GM12878 (cell line): Measurements from ENCODE around the gene DUSP10. TPM values are rescaled to one million over a fixed set of nuclear protein-coding genes. Genes with fewer than 3 reads are reported as not detected.

Experiments used
- ATF7 ChIP-seq: fragments of 450-650 bp; IDR thresholded peaks from 2 replicates; pipeline ENCODE4 v1.6.1; 2016; ENCODE audit warnings: low read depth, mild to moderate bottlenecking
- EP300 ChIP-seq, 2 experiments: fragments of 150-350 bp in 1 of 2; IDR thresholded peaks; 2 replicates each; pipeline ENCODE4 v1.6.1; 2011 to 2012; ENCODE audit warnings: low read depth in 2 of 2, low read length in 2 of 2, borderline replicate concordance in 1 of 2, improper control_type of control experiment in 1 of 2, inconsistent platforms in 1 of 2; ENCODE audit not compliant: control insufficient read depth in 1 of 2
- ETV6 ChIP-seq, 2 experiments: fragments of 450-650 bp in 1 of 2; IDR thresholded peaks in 1 of 2; conservative IDR thresholded peaks in 1 of 2; 2 replicates each; pipeline ENCODE4 v1.6.1; 2014; ENCODE audit warnings: antibody characterized with exemption in 1 of 2, borderline replicate concordance in 1 of 2, low read depth in 1 of 2, mild to moderate bottlenecking in 1 of 2, moderate library complexity in 1 of 2
- EZH2 ChIP-seq: IDR thresholded peaks from 2 replicates; pipeline ENCODE4 v1.6.1; 2012; ENCODE audit warnings: low read depth, mild to moderate bottlenecking, control low read depth, inconsistent platforms, low read length, borderline replicate concordance; ENCODE audit not compliant: control insufficient read depth
- FOXM1 ChIP-seq: IDR thresholded peaks from 2 replicates; pipeline ENCODE4 v1.6.1; 2012; ENCODE audit warnings: low read depth, mild to moderate bottlenecking, inconsistent platforms, low read length, moderate library complexity
- KDM1A ChIP-seq: fragments of 200-600 bp; sonication (generic); IDR thresholded peaks from 2 replicates; pipeline ENCODE4 v1.6.1; 2016; ENCODE audit warnings: borderline replicate concordance
- LARP7 ChIP-seq: fragments of 450-650 bp; IDR thresholded peaks from 2 replicates; pipeline ENCODE4 v1.6.1; 2017; ENCODE audit warnings: mild to moderate bottlenecking
- MXI1 ChIP-seq: fragments of 150-350 bp; IDR thresholded peaks from 2 replicates; pipeline ENCODE4 v1.6.1; 2011; ENCODE audit warnings: low read depth, mild to moderate bottlenecking, inconsistent platforms, low read length, improper control_type of control experiment
- NFIC ChIP-seq: IDR thresholded peaks from 2 replicates; pipeline ENCODE4 v1.6.1; 2012; ENCODE audit warnings: low read depth, mild to moderate bottlenecking, inconsistent platforms, low read length, moderate library complexity
- NFXL1 ChIP-seq: fragments of 450-650 bp; IDR thresholded peaks from 2 replicates; pipeline ENCODE4 v1.6.1; 2017; ENCODE audit warnings: antibody characterized with exemption, mild to moderate bottlenecking, borderline replicate concordance
- NR2F1 ChIP-seq: fragments of 450-650 bp; conservative IDR thresholded peaks from 2 replicates; pipeline ENCODE4 v1.6.1; 2017; ENCODE audit warnings: mild to moderate bottlenecking
- POLR2A ChIP-seq: IDR thresholded peaks from 2 replicates; pipeline ENCODE4 v1.6.1; 2011; ENCODE audit warnings: low read depth, mild to moderate bottlenecking, low read length
- RBBP5 ChIP-seq: fragments of 200-600 bp; sonication (generic); conservative IDR thresholded peaks from 2 replicates; pipeline ENCODE4 v1.6.1; 2016
- TAF1 ChIP-seq: IDR thresholded peaks from 2 replicates; pipeline ENCODE4 v1.6.1; 2011; ENCODE audit warnings: mild to moderate bottlenecking, low read depth, low read length, borderline replicate concordance
- TCF12 ChIP-seq: IDR thresholded peaks from 2 replicates; pipeline ENCODE4 v1.6.1; 2011; ENCODE audit warnings: low read depth, mild to moderate bottlenecking, low read length
- TCF7 ChIP-seq: IDR thresholded peaks from 2 replicates; pipeline ENCODE4 v1.6.1; 2014; ENCODE audit warnings: antibody characterized with exemption, borderline replicate concordance
- WRNIP1 ChIP-seq: IDR thresholded peaks from 2 replicates; pipeline ENCODE4 v1.6.1; 2011; ENCODE audit warnings: low read depth, low read length, improper control_type of control experiment, borderline replicate concordance
- polyA plus RNA-seq, 11 experiments: library from polyadenylated mRNA; depleted of rRNA in 4 of 11; unstranded in 6 of 11; stranded (reverse) in 5 of 11; fragments of >200 nt; fragmentation: Nextera tagmentation in 4 of 11; fragmentation: Illumina TruSeq in 1 of 11; extraction: Ambion mirVana in 4 of 11; extraction: Trizol in 1 of 11; gene quantifications; 1 replicate in 1 of 11; 2 replicates in 10 of 11; pipeline versions ENCODE4 v1.2.1 to v1.2.3, GENCODE V29; 2011 to 2016; ENCODE audit warnings: inconsistent platforms in 2 of 11, missing spikeins in 2 of 11, low read depth in 1 of 11
- total RNA-seq, 4 experiments: library from RNA; depleted of rRNA in 3 of 4; stranded (reverse); fragments of >200 nt in 3 of 4; fragmentation: Illumina TruSeq in 1 of 4; extraction: Trizol in 1 of 4; gene quantifications; 2 replicates each; pipeline versions ENCODE4 v1.2.1 to v1.2.3, GENCODE V29; 2013 to 2021
- TF ChIP-seq, protein P1 (sequence below): fragments of 450-650 bp; IDR thresholded peaks from 2 replicates; pipeline ENCODE4 v1.6.1; 2016; ENCODE audit warnings: mild to moderate bottlenecking
- TF ChIP-seq, protein P2 (sequence below): fragments of 450-650 bp; IDR thresholded peaks from 2 replicates; pipeline ENCODE4 v1.6.1; 2017; ENCODE audit warnings: mild to moderate bottlenecking, moderate library complexity
- TF ChIP-seq, protein P3 (sequence below): IDR thresholded peaks from 2 replicates; pipeline ENCODE4 v1.6.1; 2012; ENCODE audit warnings: low read depth, low read length, improper control_type of control experiment
- TF ChIP-seq, protein P4 (sequence below): IDR thresholded peaks from 2 replicates; pipeline ENCODE4 v1.6.1; 2011; ENCODE audit warnings: mild to moderate bottlenecking, low read depth, low read length, moderate library complexity; ENCODE audit not compliant: insufficient replicate concordance
- TF ChIP-seq, protein P5 (sequence below): fragments of 450-650 bp; IDR thresholded peaks from 2 replicates; pipeline ENCODE4 v1.6.1; 2016; ENCODE audit warnings: mild to moderate bottlenecking

The DUSP10 gene
- total and polyA plus RNA-seq, 10 of the 15 experiments (the other 5 are each of a cell fraction or from before 2014, with no cell fraction given): 20.3 to 38.4 (median 27.8) TPM

DNA sequence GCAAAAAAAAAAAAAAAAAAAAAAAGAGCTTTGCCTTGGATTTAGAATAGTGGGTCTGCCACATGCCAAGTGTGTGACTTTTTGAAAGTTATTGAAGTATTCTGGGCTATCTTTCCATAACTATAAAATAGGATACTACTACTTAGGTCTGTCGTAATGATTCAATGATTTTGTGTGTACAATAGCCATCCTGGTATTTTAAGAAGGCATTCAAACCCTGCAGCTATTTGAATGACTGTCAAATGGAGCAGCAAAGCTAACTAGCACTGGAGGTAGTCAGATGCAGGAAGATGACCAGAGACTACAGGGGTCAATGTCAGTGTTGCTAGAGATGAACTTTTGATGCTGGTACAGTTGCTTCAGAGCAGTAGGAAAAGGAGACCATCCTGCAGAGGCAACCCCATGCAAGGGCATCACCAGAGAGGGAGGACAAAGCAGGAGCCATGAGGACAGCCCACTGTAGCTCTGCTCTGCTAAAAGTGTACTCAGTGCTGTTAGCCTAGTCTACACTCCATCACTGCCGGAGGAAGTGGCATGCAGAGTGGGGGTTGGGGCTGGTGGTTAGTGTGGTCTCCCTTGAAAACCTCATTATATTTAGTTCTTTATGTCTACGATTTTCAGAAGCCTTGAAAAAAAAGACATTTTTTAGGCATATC lies 29.0 kb downstream of the DUSP10 start (continued):
- TF ChIP-seq, protein P1, sequence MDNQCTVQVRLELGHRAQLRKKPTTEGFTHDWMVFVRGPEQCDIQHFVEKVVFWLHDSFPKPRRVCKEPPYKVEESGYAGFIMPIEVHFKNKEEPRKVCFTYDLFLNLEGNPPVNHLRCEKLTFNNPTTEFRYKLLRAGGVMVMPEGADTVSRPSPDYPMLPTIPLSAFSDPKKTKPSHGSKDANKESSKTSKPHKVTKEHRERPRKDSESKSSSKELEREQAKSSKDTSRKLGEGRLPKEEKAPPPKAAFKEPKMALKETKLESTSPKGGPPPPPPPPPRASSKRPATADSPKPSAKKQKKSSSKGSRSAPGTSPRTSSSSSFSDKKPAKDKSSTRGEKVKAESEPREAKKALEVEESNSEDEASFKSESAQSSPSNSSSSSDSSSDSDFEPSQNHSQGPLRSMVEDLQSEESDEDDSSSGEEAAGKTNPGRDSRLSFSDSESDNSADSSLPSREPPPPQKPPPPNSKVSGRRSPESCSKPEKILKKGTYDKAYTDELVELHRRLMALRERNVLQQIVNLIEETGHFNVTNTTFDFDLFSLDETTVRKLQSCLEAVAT: peak; percentile 98
- TF ChIP-seq KDM1A (no peak), ETV6 (conservative IDR thresholded peaks at IDR 0.05 in 1 of 2, IDR thresholded peaks at IDR 0.05 in 1 of 2; ENCODE audit: borderline replicate concordance in 1 of 2, low read depth in 1 of 2) (peak in 1 of 2 experiments; percentile 72; a peak in 2 of 4 replicates), WRNIP1 (0 out of 2 replicates have a peak, but pooled peaks have one; percentile 43), NFXL1 (no peak), EP300 (IDR thresholded peaks at IDR 0.05; ENCODE audit: borderline replicate concordance in 1 of 2, control insufficient read depth in 1 of 2, low read depth in 2 of 2, low read length in 2 of 2) (peak; percentile 78 to 85), LARP7 (no peak; the same call in 1 of the 2 replicates), EZH2 (0 out of 2 replicates have a peak, but pooled peaks have one; percentile 55), POLR2A (peak; percentile 68), NFIC (peak; percentile 84), FOXM1 (peak; percentile 67; the same call in 1 of the 2 replicates), TAF1 (no peak), ATF7 (peak; percentile 66), TCF7 (no peak), NR2F1 (0 out of 2 replicates have a peak, but pooled peaks have one; percentile 16), MXI1 (0 out of 2 replicates have a peak, but pooled peaks have one; percentile 7), RBBP5 (no peak), TCF12 (peak; percentile 49; the same call in 1 of the 2 replicates)
- TF ChIP-seq, protein P2, sequence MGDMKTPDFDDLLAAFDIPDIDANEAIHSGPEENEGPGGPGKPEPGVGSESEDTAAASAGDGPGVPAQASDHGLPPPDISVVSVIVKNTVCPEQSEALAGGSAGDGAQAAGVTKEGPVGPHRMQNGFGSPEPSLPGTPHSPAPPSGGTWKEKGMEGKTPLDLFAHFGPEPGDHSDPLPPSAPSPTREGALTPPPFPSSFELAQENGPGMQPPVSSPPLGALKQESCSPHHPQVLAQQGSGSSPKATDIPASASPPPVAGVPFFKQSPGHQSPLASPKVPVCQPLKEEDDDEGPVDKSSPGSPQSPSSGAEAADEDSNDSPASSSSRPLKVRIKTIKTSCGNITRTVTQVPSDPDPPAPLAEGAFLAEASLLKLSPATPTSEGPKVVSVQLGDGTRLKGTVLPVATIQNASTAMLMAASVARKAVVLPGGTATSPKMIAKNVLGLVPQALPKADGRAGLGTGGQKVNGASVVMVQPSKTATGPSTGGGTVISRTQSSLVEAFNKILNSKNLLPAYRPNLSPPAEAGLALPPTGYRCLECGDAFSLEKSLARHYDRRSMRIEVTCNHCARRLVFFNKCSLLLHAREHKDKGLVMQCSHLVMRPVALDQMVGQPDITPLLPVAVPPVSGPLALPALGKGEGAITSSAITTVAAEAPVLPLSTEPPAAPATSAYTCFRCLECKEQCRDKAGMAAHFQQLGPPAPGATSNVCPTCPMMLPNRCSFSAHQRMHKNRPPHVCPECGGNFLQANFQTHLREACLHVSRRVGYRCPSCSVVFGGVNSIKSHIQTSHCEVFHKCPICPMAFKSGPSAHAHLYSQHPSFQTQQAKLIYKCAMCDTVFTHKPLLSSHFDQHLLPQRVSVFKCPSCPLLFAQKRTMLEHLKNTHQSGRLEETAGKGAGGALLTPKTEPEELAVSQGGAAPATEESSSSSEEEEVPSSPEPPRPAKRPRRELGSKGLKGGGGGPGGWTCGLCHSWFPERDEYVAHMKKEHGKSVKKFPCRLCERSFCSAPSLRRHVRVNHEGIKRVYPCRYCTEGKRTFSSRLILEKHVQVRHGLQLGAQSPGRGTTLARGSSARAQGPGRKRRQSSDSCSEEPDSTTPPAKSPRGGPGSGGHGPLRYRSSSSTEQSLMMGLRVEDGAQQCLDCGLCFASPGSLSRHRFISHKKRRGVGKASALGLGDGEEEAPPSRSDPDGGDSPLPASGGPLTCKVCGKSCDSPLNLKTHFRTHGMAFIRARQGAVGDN: peak; percentile 78; the same call in 1 of the 2 replicates
- TF ChIP-seq, protein P3, sequence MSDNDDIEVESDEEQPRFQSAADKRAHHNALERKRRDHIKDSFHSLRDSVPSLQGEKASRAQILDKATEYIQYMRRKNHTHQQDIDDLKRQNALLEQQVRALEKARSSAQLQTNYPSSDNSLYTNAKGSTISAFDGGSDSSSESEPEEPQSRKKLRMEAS: no peak
- TF ChIP-seq, protein P4, sequence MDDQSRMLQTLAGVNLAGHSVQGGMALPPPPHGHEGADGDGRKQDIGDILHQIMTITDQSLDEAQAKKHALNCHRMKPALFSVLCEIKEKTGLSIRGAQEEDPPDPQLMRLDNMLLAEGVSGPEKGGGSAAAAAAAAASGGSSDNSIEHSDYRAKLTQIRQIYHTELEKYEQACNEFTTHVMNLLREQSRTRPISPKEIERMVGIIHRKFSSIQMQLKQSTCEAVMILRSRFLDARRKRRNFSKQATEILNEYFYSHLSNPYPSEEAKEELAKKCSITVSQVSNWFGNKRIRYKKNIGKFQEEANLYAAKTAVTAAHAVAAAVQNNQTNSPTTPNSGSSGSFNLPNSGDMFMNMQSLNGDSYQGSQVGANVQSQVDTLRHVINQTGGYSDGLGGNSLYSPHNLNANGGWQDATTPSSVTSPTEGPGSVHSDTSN: peak; percentile 46
- TF ChIP-seq, protein P5, sequence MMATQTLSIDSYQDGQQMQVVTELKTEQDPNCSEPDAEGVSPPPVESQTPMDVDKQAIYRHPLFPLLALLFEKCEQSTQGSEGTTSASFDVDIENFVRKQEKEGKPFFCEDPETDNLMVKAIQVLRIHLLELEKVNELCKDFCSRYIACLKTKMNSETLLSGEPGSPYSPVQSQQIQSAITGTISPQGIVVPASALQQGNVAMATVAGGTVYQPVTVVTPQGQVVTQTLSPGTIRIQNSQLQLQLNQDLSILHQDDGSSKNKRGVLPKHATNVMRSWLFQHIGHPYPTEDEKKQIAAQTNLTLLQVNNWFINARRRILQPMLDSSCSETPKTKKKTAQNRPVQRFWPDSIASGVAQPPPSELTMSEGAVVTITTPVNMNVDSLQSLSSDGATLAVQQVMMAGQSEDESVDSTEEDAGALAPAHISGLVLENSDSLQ: peak; percentile 64
